SK-N-SH treated with all-trans-retinoic acid at 6 μM for 48 hours (cell line): Measurements from ENCODE around the gene SKA1.

Experiments used
- ATAC-seq: fragments of 200-7000 bp; cut with Tn5 transposase; 3 replicates; pipeline ENCODE4 v1.9.1; 2020; ENCODE audit warnings: mild to moderate bottlenecking, moderate library complexity
- ARNTL ChIP-seq: fragments of 450-650 bp; formaldehyde crosslinking; IDR thresholded peaks from 2 replicates; pipeline ENCODE4 v1.5.0; 2020; ENCODE audit warnings: low read depth, mild to moderate bottlenecking, moderate library complexity, borderline replicate concordance
- BACH2 ChIP-seq: fragments of 250-450 bp; sonication (Bioruptor Pico); IDR thresholded peaks from 2 replicates; pipeline ENCODE4 v1.9.0; 2021; ENCODE audit warnings: mild to moderate bottlenecking, borderline replicate concordance
- CSDC2 ChIP-seq: fragments of 250-450 bp; sonication (Bioruptor Pico); IDR thresholded peaks from 2 replicates; pipeline ENCODE4 v1.5.0; 2020; ENCODE audit warnings: mild to moderate bottlenecking, moderate library complexity
- ESRRG ChIP-seq: fragments of 250-450 bp; sonication (Bioruptor Pico); IDR thresholded peaks from 2 replicates; pipeline ENCODE4 v1.6.1; 2021; ENCODE audit warnings: mild to moderate bottlenecking
- GLIS3 ChIP-seq: fragments of 250-450 bp; sonication (Bioruptor Pico); IDR thresholded peaks from 2 replicates; pipeline ENCODE4 v1.5.0; 2020; ENCODE audit warnings: mild to moderate bottlenecking, moderate library complexity
- ISL1 ChIP-seq: fragments of 250-450 bp; sonication (Bioruptor Pico); IDR thresholded peaks from 2 replicates; pipeline ENCODE4 v2.1.2; 2022; ENCODE audit warnings: mild to moderate bottlenecking, moderate library complexity
- OSR1 ChIP-seq: fragments of 250-450 bp; sonication (Bioruptor Pico); IDR thresholded peaks from 2 replicates; pipeline ENCODE4 v1.8.0; 2022; ENCODE audit warnings: moderate library complexity, mild to moderate bottlenecking, inconsistent platforms
- PATZ1 ChIP-seq: fragments of 250-450 bp; sonication (Bioruptor Pico); IDR thresholded peaks from 2 replicates; pipeline ENCODE4 v1.8.0; 2020; ENCODE audit warnings: mild to moderate bottlenecking, moderate library complexity, borderline replicate concordance
- PPARA ChIP-seq: fragments of 250-450 bp; sonication (Bioruptor Pico); IDR thresholded peaks from 2 replicates; pipeline ENCODE4 v1.5.0; 2020; ENCODE audit warnings: mild to moderate bottlenecking, borderline replicate concordance
- RARB ChIP-seq: fragments of 250-450 bp; sonication (Bioruptor Pico); IDR thresholded peaks from 2 replicates; pipeline ENCODE4 v1.8.0; 2021; ENCODE audit warnings: mild to moderate bottlenecking, moderate library complexity
- TOX ChIP-seq: fragments of 250-450 bp; sonication (Bioruptor Pico); IDR thresholded peaks from 2 replicates; pipeline ENCODE4 v1.8.0; 2021; ENCODE audit warnings: mild to moderate bottlenecking, moderate library complexity, borderline replicate concordance
- TSHZ2 ChIP-seq: fragments of 250-450 bp; sonication (Bioruptor Pico); IDR thresholded peaks from 2 replicates; pipeline ENCODE4 v1.5.0; 2020; ENCODE audit warnings: mild to moderate bottlenecking, moderate library complexity
- ZC3H10 ChIP-seq: fragments of 250-450 bp; sonication (Bioruptor Pico); IDR thresholded peaks from 2 replicates; pipeline ENCODE4 v1.5.1; 2021; ENCODE audit warnings: mild to moderate bottlenecking, moderate library complexity
- ZFP3 ChIP-seq: fragments of 250-450 bp; sonication (Bioruptor Pico); IDR thresholded peaks from 2 replicates; pipeline ENCODE4 v1.5.0; 2020; ENCODE audit warnings: mild to moderate bottlenecking, moderate library complexity
- ZFP30 ChIP-seq: fragments of 450-650 bp; formaldehyde crosslinking; IDR thresholded peaks from 2 replicates; pipeline ENCODE4 v1.5.0; 2022; ENCODE audit warnings: mild to moderate bottlenecking, moderate library complexity
- ZNF565 ChIP-seq: fragments of 450-650 bp; formaldehyde crosslinking; conservative IDR thresholded peaks from 2 replicates; pipeline ENCODE4 v1.5.0; 2020; ENCODE audit warnings: low read depth, mild to moderate bottlenecking, moderate library complexity
- ZNF70 ChIP-seq: fragments of 450-650 bp; formaldehyde crosslinking; IDR thresholded peaks from 2 replicates; pipeline ENCODE4 v1.5.0; 2020; ENCODE audit warnings: mild to moderate bottlenecking, moderate library complexity
- ZNF8 ChIP-seq: fragments of 450-650 bp; formaldehyde crosslinking; IDR thresholded peaks from 2 replicates; pipeline ENCODE4 v1.5.0; 2020; ENCODE audit warnings: mild to moderate bottlenecking, moderate library complexity
- TF ChIP-seq, protein P1 (sequence below): fragments of 250-450 bp; sonication (Bioruptor Pico); IDR thresholded peaks from 2 replicates; pipeline ENCODE4 v1.8.0; 2021; ENCODE audit warnings: low read depth, mild to moderate bottlenecking, moderate library complexity, borderline replicate concordance
- TF ChIP-seq, protein P2 (sequence below): fragments of 250-450 bp; sonication (Bioruptor Pico); IDR thresholded peaks from 2 replicates; pipeline ENCODE4 v1.5.1; 2020; ENCODE audit warnings: low read depth, mild to moderate bottlenecking, moderate library complexity

Gene SKA1

GRCh38 chr18:50377061-50377798 lies 2.4 kb downstream of the SKA1 start:
- TF ChIP-seq ZNF565 (CRISPR knock-in tag) (no peak), ARNTL (CRISPR knock-in tag) (no peak), ISL1 (CRISPR knock-in tag) (no peak), GLIS3 (no peak), OSR1 (CRISPR knock-in tag) (no peak), PPARA (CRISPR knock-in tag) (no peak), TOX (no peak), ZFP3 (no peak), ZNF8 (CRISPR knock-in tag) (no peak), ESRRG (CRISPR knock-in tag) (no peak), CSDC2 (no peak), ZFP30 (CRISPR knock-in tag) (no peak), RARB (CRISPR knock-in tag) (no peak), ZC3H10 (no peak), BACH2 (CRISPR knock-in tag) (no peak), PATZ1 (CRISPR knock-in tag) (no peak)
- TF ChIP-seq, protein P1, sequence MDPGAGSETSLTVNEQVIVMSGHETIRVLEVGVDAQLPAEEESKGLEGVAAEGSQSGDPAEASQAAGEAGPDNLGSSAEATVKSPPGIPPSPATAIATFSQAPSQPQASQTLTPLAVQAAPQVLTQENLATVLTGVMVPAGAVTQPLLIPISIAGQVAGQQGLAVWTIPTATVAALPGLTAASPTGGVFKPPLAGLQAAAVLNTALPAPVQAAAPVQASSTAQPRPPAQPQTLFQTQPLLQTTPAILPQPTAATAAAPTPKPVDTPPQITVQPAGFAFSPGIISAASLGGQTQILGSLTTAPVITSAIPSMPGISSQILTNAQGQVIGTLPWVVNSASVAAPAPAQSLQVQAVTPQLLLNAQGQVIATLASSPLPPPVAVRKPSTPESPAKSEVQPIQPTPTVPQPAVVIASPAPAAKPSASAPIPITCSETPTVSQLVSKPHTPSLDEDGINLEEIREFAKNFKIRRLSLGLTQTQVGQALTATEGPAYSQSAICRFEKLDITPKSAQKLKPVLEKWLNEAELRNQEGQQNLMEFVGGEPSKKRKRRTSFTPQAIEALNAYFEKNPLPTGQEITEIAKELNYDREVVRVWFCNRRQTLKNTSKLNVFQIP = no peak
- TF ChIP-seq, protein P2, sequence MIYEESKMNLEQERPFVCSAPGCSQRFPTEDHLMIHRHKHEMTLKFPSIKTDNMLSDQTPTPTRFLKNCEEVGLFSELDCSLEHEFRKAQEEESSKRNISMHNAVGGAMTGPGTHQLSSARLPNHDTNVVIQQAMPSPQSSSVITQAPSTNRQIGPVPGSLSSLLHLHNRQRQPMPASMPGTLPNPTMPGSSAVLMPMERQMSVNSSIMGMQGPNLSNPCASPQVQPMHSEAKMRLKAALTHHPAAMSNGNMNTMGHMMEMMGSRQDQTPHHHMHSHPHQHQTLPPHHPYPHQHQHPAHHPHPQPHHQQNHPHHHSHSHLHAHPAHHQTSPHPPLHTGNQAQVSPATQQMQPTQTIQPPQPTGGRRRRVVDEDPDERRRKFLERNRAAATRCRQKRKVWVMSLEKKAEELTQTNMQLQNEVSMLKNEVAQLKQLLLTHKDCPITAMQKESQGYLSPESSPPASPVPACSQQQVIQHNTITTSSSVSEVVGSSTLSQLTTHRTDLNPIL (CRISPR knock-in tag) = no peak
- TF ChIP-seq, all 23 proteins: peak for 0
- no peak for ATAC-seq

DNA sequence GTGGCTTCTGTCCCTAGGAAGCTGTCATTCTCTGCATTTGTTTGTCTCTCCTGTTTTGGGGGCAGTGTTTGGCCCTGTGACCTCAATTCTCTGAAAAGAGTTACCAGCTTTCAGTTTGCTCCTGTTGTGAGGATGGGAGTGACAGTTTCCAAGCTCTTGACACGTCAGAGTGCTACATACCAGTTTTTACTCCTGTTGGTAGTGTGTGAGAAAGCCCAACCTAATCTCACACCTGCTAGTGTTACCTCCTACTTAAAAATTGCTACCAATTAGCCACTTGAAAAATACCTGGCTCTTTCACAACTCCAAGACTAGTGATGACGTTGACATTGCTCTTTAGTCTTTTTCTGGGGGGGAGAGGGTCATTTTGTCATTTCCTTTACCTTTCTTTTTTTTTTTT lies 14.1 kb downstream of the SKA1 start:
- ATAC-seq = no peak
- TF ChIP-seq CSDC2 (no peak), ZC3H10 (no peak), ARNTL (CRISPR knock-in tag) (no peak), ZNF8 (CRISPR knock-in tag) (no peak), ZNF70 (no peak), GLIS3 (no peak), ESRRG (CRISPR knock-in tag) (no peak)
- TF ChIP-seq, protein P2 (CRISPR knock-in tag) = no peak

DNA sequence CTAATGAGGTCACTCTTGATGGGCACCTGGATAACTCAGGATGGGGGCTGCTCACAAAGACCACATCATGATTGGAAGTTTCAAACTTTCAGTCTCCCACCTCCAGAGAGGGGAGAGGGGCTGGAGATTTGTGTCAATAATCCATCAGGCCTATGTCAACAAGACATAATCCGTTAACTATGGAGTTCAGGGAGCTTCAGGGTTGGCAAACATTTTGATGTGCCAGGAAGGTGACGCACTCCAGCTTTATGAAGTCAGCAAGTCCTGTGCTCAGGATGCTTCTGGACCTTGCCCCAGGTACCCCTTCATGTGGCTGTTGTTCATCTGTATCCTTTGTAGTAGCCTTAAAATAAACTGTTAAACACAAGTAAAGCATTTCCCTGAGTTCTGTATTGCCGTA lies 19.0 kb downstream of the SKA1 start:
- TF ChIP-seq ZNF8 (CRISPR knock-in tag) (no peak), TSHZ2 (CRISPR knock-in tag) (no peak)
- TF ChIP-seq, protein P1 = no peak
- TF ChIP-seq, all 23 proteins: peak for 0
- ATAC-seq = no peak
